Gastroesophageal sphincter (tissue), 4 donors: ENCODE measurements around the gene APLP1. TPM values are rescaled to one million over a fixed set of nuclear protein-coding genes. Genes with fewer than 3 reads are reported as not detected.
A peak's percentile ranks its signal among the peaks of the same experiment; 100 is the strongest.

ENCODE experiments used
- ATAC-seq: fragments of 150-250 bp; one replicate; pipeline ENCODE4 v1.9.1; 2016; ENCODE audit warnings: mild to moderate bottlenecking, moderate library complexity
- H3K27ac ChIP-seq, 4 donors: fragments of 200-600 bp; sonication (generic) in 3 of 4; 1 replicate in 3 of 4; 2 replicates in 1 of 4; pipeline ENCODE4 v1.5.1; 2016 to 2019
- H3K27me3 ChIP-seq: fragments of 200-600 bp; sonication (generic); one replicate; pipeline ENCODE4 v1.5.1; 2019
- H3K36me3 ChIP-seq, 2 donors: fragments of 200-600 bp; sonication (generic); one replicate each; pipeline ENCODE4 v1.5.1; 2019; ENCODE audit warnings: control low read depth in 1 of 2
- H3K4me1 ChIP-seq, 3 donors: fragments of 200-600 bp; sonication (generic); 1 replicate in 2 of 3; 2 replicates in 1 of 3; pipeline ENCODE4 v1.5.1; 2016 to 2019; ENCODE audit warnings: control low read depth in 2 of 3
- H3K4me3 ChIP-seq, 2 donors: fragments of 200-600 bp; sonication (generic); one replicate each; pipeline ENCODE4 v1.5.1; 2019; ENCODE audit warnings: mild to moderate bottlenecking in 1 of 2, moderate library complexity in 1 of 2
- H3K9me3 ChIP-seq, 3 donors: fragments of 200-600 bp; sonication (generic); one replicate each; pipeline ENCODE4 v1.5.1; 2017 to 2019; ENCODE audit warnings: control low read depth in 2 of 3
- EP300 ChIP-seq: sonication (generic); formaldehyde crosslinking; IDR thresholded peaks from one replicate; pipeline ENCODE4 v1.6.1; 2017; ENCODE audit warnings: antibody characterized with exemption, mild to moderate bottlenecking
- POLR2A ChIP-seq, 2 donors: fragments of 450-650 bp; IDR thresholded peaks; one replicate each; pipeline ENCODE4 v1.6.1; 2017; ENCODE audit warnings: antibody characterized with exemption in 2 of 2, mild to moderate bottlenecking in 2 of 2, moderate library complexity in 1 of 2
- POLR2AphosphoS5 ChIP-seq: sonication (generic); formaldehyde crosslinking; IDR thresholded peaks from one replicate; pipeline ENCODE4 v1.6.1; 2017; ENCODE audit warnings: antibody characterized with exemption
- WGBS, 2 donors: methylation state at CpG; one replicate each; pipeline ENCODE4 v1.1.5; 2018; ENCODE audit warnings: low coverage in 1 of 2; 5-methylcytosine and 5-hydroxymethylcytosine counted together
- total RNA-seq, 4 donors: library from RNA; depleted of rRNA; stranded (reverse); fragments of >200 nt; gene quantifications; one replicate each; pipeline ENCODE4 v1.1.0, GENCODE V29; 2016
- TF ChIP-seq, protein P1 (sequence below), 4 experiments: fragments of 200-600 bp in 2 of 4; fragments of 450-650 bp in 2 of 4; sonication (generic) in 1 of 4; IDR thresholded peaks; one replicate each; pipeline ENCODE4 v1.5.1; 2017 to 2019; ENCODE audit warnings: antibody characterized with exemption in 4 of 4, mild to moderate bottlenecking in 2 of 4, moderate library complexity in 2 of 4

Gene APLP1
- total RNA-seq, 4 donors from 2014 or later = 4.7 to 10.0 (median 8.8) TPM

DNA sequence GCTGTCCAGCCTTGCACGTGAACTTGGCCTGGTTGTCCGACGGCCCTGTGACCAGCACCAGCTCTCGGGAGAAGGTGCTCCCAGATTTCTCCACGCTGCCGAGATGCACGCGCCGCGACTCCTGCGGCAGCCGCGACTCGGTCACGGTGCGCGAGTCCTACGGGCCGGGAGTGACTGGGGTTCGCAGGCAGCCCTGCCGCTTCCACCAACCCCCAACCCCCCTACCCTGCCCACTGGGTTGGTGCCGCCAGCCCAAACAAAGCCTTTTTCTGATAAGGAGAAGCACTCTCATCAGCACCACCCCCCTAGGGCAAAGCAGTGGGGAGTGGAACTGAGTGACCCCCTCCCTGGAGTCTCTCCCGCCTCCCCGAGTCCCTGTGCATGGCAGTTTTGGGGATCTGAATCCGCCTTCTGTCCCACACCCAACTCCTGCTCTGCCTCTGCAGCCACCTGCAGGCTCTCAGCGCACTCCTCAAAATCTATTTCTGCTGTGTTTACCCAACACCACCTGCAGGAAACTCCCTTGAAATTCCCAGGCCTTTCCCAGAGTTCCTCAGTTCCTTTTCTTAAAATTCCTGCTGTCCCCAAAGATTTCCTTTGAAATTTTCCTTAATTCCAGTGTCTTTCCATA is 22.2 kb upstream of the APLP1 start:
- peaks cover 98% of the 10 kb centered on the region for H3K27me3 ChIP-seq
- ATAC-seq = no peak

DNA sequence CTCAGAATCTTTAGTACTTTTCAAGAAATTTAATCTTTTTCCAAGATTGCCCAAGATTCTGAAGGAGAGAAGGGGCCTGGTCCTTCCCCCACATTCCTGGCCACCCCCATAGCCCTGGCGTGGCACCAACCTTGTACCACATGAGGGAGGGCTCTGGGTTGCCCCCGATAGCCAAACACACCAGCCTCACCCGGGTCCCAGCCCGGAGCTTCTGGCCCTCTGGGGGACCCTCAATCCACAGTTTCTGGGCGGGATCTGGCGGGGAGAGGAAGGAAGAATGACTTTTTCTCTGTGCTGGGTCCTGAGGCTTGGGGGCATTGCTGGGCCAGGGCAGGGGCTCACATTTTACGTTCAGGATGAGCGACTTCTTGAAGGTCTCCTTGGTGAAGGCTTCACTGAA is 20.5 kb upstream of the APLP1 start:
- H3K27me3 ChIP-seq = peaks cover 98% of the 10 kb centered on the region
- H3K27ac ChIP-seq = no peak overlapping the region
- H3K4me3 ChIP-seq = no peak overlapping the region
- no peaks in the 10 kb centered on the region for H3K9me3 ChIP-seq
- no peaks in the 10 kb centered on the region for H3K36me3 ChIP-seq
- ATAC-seq = no peak
- TF ChIP-seq, protein P1, sequence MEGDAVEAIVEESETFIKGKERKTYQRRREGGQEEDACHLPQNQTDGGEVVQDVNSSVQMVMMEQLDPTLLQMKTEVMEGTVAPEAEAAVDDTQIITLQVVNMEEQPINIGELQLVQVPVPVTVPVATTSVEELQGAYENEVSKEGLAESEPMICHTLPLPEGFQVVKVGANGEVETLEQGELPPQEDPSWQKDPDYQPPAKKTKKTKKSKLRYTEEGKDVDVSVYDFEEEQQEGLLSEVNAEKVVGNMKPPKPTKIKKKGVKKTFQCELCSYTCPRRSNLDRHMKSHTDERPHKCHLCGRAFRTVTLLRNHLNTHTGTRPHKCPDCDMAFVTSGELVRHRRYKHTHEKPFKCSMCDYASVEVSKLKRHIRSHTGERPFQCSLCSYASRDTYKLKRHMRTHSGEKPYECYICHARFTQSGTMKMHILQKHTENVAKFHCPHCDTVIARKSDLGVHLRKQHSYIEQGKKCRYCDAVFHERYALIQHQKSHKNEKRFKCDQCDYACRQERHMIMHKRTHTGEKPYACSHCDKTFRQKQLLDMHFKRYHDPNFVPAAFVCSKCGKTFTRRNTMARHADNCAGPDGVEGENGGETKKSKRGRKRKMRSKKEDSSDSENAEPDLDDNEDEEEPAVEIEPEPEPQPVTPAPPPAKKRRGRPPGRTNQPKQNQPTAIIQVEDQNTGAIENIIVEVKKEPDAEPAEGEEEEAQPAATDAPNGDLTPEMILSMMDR (IDR thresholded peaks at IDR 0.05) = no peak
- no peak for TF ChIP-seq POLR2AphosphoS5
- WGBS, 2 donors = 60% methylated on average over 1 of the region's 8 CpGs; no CpG with 5 or more reads in 1 of the 2 donors
- H3K4me1 ChIP-seq = peaks cover 0 to 23% (median 12%) of the 10 kb centered on the region in 3 donors

More for the DNA sequence above, 22.2 kb upstream of the APLP1 start:
- TF ChIP-seq, protein P1 (IDR thresholded peaks at IDR 0.05) = no peak
- no peak for TF ChIP-seq EP300
- no peak for TF ChIP-seq POLR2AphosphoS5
- TF ChIP-seq POLR2A (IDR thresholded peaks at IDR 0.05) = no peak
- no peak overlapping the region for H3K27ac ChIP-seq
- peaks cover 0 to 23% (median 12%) of the 10 kb centered on the region in 3 donors for H3K4me1 ChIP-seq
- H3K4me3 ChIP-seq = peak overlapping the region in 1 of 2 donors; percentile 36
- H3K9me3 ChIP-seq = no peaks in the 10 kb centered on the region
- H3K36me3 ChIP-seq = no peaks in the 10 kb centered on the region
- 12% methylated on average over 3 of the region's 26 CpGs; no CpG with 5 or more reads in 1 of the 2 donors for WGBS, 2 donors

DNA sequence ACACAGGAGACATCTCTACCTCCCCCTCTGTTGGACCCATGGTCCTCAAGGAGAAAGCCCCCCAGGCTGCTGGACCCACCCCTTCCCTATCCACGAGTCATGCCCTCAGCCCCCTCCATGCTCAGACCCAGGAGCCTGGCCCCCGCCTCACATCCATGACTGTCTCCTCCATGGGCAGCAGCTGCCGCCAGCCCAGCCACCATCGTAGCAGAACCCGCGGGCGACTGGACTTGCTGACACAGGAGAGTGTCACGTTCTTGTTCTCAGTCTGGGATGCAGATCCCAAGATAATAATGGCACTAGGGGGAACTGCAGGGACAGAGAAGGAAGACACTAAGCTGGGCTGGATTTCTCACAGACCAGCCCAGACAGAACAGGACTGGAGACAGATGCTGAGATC is 19.9 kb upstream of the APLP1 start:
- peaks cover 98% of the 10 kb centered on the region for H3K27me3 ChIP-seq
- WGBS, 2 donors = 85% methylated on average over 6 of the region's 8 CpGs; no CpG with 5 or more reads in 1 of the 2 donors
- no peak overlapping the region for H3K27ac ChIP-seq
- no peak for TF ChIP-seq EP300
- no peak for TF ChIP-seq POLR2A (IDR thresholded peaks at IDR 0.05)
- TF ChIP-seq, protein P1 (IDR thresholded peaks at IDR 0.05) = no peak
- TF ChIP-seq POLR2AphosphoS5 = no peak
- H3K4me3 ChIP-seq = no peak overlapping the region
- H3K4me1 ChIP-seq = peaks cover 0 to 23% (median 12%) of the 10 kb centered on the region in 3 donors
- H3K36me3 ChIP-seq = no peaks in the 10 kb centered on the region
- H3K9me3 ChIP-seq = no peaks in the 10 kb centered on the region
- no peak for ATAC-seq

DNA sequence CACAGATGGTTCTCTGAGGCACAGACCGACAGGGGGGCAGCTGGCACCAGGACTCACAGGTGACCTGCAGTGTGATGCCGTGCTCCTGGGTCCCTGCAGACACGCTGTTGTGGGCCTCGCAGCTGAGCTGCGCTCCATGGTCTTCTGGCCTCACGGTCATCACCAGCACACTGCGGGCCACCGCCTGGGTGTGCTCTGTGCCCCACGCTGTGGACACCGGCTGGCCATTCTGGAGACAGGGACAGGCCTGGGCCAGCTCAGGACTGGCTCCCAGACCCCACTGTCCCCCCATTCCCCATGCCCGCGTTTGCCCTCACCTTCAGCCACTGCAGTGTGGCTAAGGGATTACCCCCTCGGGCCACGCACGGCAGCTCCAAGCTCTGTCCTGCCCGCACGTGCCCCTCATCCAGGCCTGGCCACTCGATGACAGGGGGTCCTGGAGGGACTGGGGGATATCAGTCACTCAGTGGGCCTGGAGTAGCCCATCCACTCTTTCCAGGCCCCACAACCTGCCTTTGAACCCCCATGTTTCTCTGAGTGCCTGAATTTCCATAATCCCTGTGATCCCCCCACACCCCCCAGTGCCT is 19.4 kb upstream of the APLP1 start:
- peaks cover 0 to 19% (median 12%) of the 10 kb centered on the region in 3 donors for H3K4me1 ChIP-seq
- H3K4me3 ChIP-seq = no peak overlapping the region
- H3K27me3 ChIP-seq = peaks cover 98% of the 10 kb centered on the region
- no peaks in the 10 kb centered on the region for H3K36me3 ChIP-seq
- no peak overlapping the region for H3K27ac ChIP-seq
- TF ChIP-seq EP300 (no peak), POLR2AphosphoS5 (no peak), POLR2A (IDR thresholded peaks at IDR 0.05) (no peak)
- TF ChIP-seq, protein P1 (IDR thresholded peaks at IDR 0.05) = no peak
- 69 to 96% methylated on average over 4 to 5 of the region's 18 CpGs for WGBS, 2 donors
- no peaks in the 10 kb centered on the region for H3K9me3 ChIP-seq
- ATAC-seq = no peak
